ENCODE measurements around the gene DNAH14. TPM values are rescaled to one million over a fixed set of nuclear protein-coding genes. Genes with fewer than 3 reads are reported as not detected.
"Not testable (repeated sequence)": the region's sequence is repeated elsewhere in the genome, so short reads cannot be mapped to it uniquely, and the experiment has no call there.

DNAH14 gene
- total and polyA plus RNA-seq, 2 donors (not counting 1 experiment from before 2014, with no cell fraction given), result not detected

DNA sequence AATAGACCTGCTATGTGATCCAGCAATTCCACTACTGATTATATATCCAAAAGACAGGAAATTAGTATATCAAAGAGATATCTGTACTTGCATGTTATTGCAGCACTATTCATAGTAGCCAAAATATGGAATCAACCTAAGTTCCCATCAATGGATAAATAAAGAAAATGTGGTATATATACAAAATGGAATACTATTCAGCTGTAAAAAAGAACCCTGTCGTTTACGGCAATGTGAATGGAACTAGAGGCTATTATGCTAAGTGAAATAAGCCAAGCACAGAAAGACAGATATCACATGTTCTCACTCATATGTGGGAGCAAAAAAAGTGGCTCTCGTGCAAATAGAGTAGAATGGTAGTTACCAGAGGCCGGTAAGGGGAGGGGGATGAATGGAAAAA is 9.2 kb downstream of the DNAH14 start:
- whole genome bisulfite sequencing (ENCODE audit: insufficient coverage), result no CpG with 5 or more reads among the region's 4 CpGs
- Histone ChIP-seq H3K4me3 (ENCODE audit: control extremely low read depth in 1 of 5, extremely low read depth in 1 of 5, insufficient read depth in 1 of 5, low read depth in 2 of 5, low read length in 4 of 5) (no peak overlapping the region), H3K79me2 (ENCODE audit: control insufficient read depth, insufficient read depth, low read length) (no peaks in the 10 kb centered on the region), H3K36me3 (replicated peaks in 1 of 2; ENCODE audit: control extremely low read depth in 1 of 2, control insufficient read depth in 1 of 2, extremely low read depth in 1 of 2, insufficient read depth in 2 of 2, low read length in 1 of 2) (no peaks in the 10 kb centered on the region), H3K4me2 (replicated peaks; ENCODE audit: low read depth, low read length, poor library complexity, severe bottlenecking) (no peak overlapping the region), H3K9ac (ENCODE audit: low read length) (no peak overlapping the region), H4K20me1 (ENCODE audit: control insufficient read depth, insufficient read depth, low read length, poor library complexity, severe bottlenecking) (no peaks in the 10 kb centered on the region), H3K9me3 (ENCODE audit: control extremely low read depth in 1 of 3, control insufficient read depth in 2 of 3, insufficient read depth in 1 of 3, low read length in 2 of 3) (peaks cover 0 to 16% (median 7%) of the 10 kb centered on the region in 3 donors), H2AFZ (ENCODE audit: insufficient read depth, low read depth, low read length, poor library complexity, severe bottlenecking) (no peak overlapping the region), H3K4me1 (ENCODE audit: control insufficient read depth in 2 of 2, insufficient read depth in 2 of 2, low read length in 2 of 2) (no peaks in the 10 kb centered on the region), H3K27ac (ENCODE audit: low read length in 2 of 2) (no peak overlapping the region), H3K27me3 (replicated peaks in 1 of 4; ENCODE audit: control extremely low read depth in 1 of 4, control insufficient read depth in 3 of 4, insufficient read depth in 4 of 4, low read length in 3 of 4) (no peaks in the 10 kb centered on the region)
- Mint-ChIP-seq H3K9me3 (ENCODE audit: insufficient read depth) (peaks cover 22% of the 10 kb centered on the region), H3K27me3 (no peaks in the 10 kb centered on the region), H3K27ac (no peak overlapping the region), H3K4me1 (no peaks in the 10 kb centered on the region), H3K4me3 (no peak overlapping the region)
- ChIA-PET POLR2A (no interaction called here), CTCF (no interaction called here)
- ATAC-seq (ENCODE audit: low read depth), result no peak
- intact Hi-C loops (cut with micrococcal nuclease), result no loop called here
- TF ChIP-seq, protein P1, sequence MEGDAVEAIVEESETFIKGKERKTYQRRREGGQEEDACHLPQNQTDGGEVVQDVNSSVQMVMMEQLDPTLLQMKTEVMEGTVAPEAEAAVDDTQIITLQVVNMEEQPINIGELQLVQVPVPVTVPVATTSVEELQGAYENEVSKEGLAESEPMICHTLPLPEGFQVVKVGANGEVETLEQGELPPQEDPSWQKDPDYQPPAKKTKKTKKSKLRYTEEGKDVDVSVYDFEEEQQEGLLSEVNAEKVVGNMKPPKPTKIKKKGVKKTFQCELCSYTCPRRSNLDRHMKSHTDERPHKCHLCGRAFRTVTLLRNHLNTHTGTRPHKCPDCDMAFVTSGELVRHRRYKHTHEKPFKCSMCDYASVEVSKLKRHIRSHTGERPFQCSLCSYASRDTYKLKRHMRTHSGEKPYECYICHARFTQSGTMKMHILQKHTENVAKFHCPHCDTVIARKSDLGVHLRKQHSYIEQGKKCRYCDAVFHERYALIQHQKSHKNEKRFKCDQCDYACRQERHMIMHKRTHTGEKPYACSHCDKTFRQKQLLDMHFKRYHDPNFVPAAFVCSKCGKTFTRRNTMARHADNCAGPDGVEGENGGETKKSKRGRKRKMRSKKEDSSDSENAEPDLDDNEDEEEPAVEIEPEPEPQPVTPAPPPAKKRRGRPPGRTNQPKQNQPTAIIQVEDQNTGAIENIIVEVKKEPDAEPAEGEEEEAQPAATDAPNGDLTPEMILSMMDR (IDR thresholded peaks at IDR 0.05), result no peak
- no peak for TF ChIP-seq EZH2 (IDR thresholded peaks at IDR 0.05; ENCODE audit: borderline replicate concordance, insufficient read depth, low read depth, low read length, poor library complexity, severe bottlenecking)
- no peak for DNase-seq

DNA sequence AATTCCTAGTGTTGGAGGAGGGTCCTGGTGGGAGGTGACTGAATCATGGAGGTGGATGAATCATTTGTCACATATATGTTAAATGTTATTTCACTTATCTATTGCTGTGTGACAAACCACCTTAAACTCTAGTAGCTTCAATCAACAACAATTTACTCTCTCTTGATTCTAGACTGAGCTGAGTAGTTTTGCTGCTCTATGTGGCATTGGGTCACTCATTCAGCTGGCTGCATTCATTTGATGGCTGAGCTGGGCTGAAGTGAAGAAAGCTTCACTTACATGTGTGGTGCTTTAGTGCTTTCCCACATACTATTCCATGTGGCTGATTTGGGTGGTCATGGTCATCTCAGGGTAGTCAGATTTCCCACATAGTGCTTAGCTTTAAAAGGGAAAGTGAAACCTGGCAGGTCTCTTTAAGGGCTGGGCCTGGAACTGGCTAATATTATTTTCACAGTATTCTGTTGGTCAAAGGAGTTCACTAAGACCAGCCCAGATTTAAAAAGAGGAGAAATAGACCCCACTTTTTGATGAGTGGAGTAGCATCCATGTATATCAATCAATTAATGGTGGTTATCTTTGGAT is 10.5 kb downstream of the DNAH14 start:
- Mint-ChIP-seq H3K4me1 (no peaks in the 10 kb centered on the region), H3K4me3 (no peak overlapping the region), H3K9me3 (ENCODE audit: insufficient read depth) (peaks cover 13% of the 10 kb centered on the region), H3K27me3 (no peaks in the 10 kb centered on the region), H3K27ac (no peak overlapping the region)
- H3K79me2 ChIP-seq (ENCODE audit: control insufficient read depth, insufficient read depth, low read length), result no peaks in the 10 kb centered on the region
- TF ChIP-seq EZH2 (IDR thresholded peaks at IDR 0.05; ENCODE audit: borderline replicate concordance, insufficient read depth, low read depth, low read length, poor library complexity, severe bottlenecking), result no peak
- TF ChIP-seq, protein P1 (IDR thresholded peaks at IDR 0.05), result no peak
- POLR2A ChIA-PET, result no interaction called here
- no peaks in the 10 kb centered on the region for H3K36me3 ChIP-seq (replicated peaks in 1 of 2; ENCODE audit: control extremely low read depth in 1 of 2, control insufficient read depth in 1 of 2, extremely low read depth in 1 of 2, insufficient read depth in 2 of 2, low read length in 1 of 2)
- no peak overlapping the region for H2AFZ ChIP-seq (ENCODE audit: insufficient read depth, low read depth, low read length, poor library complexity, severe bottlenecking)
- ATAC-seq (ENCODE audit: low read depth), result no peak
- H3K4me3 ChIP-seq (ENCODE audit: control extremely low read depth in 1 of 5, extremely low read depth in 1 of 5, insufficient read depth in 1 of 5, low read depth in 2 of 5, low read length in 4 of 5), result no peak overlapping the region
- no peak overlapping the region for H3K27ac ChIP-seq (ENCODE audit: low read length in 2 of 2)
- H3K27me3 ChIP-seq (replicated peaks in 1 of 4; ENCODE audit: control extremely low read depth in 1 of 4, control insufficient read depth in 3 of 4, insufficient read depth in 4 of 4, low read length in 3 of 4), result no peaks in the 10 kb centered on the region
- H3K9me3 ChIP-seq (ENCODE audit: control extremely low read depth in 1 of 3, control insufficient read depth in 2 of 3, insufficient read depth in 1 of 3, low read length in 2 of 3), result peaks cover 0 to 4% (median 3%) of the 10 kb centered on the region in 3 donors
- no peak for DNase-seq
- intact Hi-C loops (cut with micrococcal nuclease), result no loop called here
- no peaks in the 10 kb centered on the region for H3K4me1 ChIP-seq (ENCODE audit: control insufficient read depth in 2 of 2, insufficient read depth in 2 of 2, low read length in 2 of 2)
- no peak overlapping the region for H3K9ac ChIP-seq (ENCODE audit: low read length)
- CTCF ChIA-PET, result no interaction called here
- no peak overlapping the region for H3K4me2 ChIP-seq (replicated peaks; ENCODE audit: low read depth, low read length, poor library complexity, severe bottlenecking)
- H4K20me1 ChIP-seq (ENCODE audit: control insufficient read depth, insufficient read depth, low read length, poor library complexity, severe bottlenecking), result no peaks in the 10 kb centered on the region

DNA sequence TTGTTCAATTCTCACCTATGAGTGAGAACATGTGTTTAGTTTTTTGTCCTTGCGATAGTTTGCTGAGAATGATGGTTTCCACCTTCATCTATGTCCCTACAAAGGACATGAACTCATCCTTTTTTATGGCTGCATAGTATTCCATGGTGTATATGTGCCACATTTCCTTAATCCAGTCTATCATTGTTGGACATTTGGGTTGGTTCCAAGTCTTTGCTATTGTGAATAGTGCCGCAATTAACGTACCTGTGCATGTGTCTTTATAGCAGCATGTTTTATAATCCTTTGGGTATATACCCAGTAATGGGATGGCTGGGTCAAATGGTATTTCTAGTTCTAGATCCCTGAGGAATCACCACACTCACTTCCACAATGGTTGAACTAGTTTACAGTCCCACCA is 11.3 kb downstream of the DNAH14 start:
- H2AFZ ChIP-seq (ENCODE audit: insufficient read depth, low read depth, low read length, poor library complexity, severe bottlenecking); H3K9me3 ChIP-seq (ENCODE audit: control extremely low read depth in 1 of 3, control insufficient read depth in 2 of 3, insufficient read depth in 1 of 3, low read length in 2 of 3); H3K4me2 ChIP-seq (replicated peaks; ENCODE audit: low read depth, low read length, poor library complexity, severe bottlenecking); intact Hi-C loops (cut with micrococcal nuclease); H3K27me3 Mint-ChIP-seq; H3K27me3 ChIP-seq (replicated peaks in 1 of 4; ENCODE audit: control extremely low read depth in 1 of 4, control insufficient read depth in 3 of 4, insufficient read depth in 4 of 4, low read length in 3 of 4); H3K27ac ChIP-seq (ENCODE audit: low read length in 2 of 2); H3K4me1 Mint-ChIP-seq; H3K27ac Mint-ChIP-seq; H3K9ac ChIP-seq (ENCODE audit: low read length); CTCF ChIA-PET; H3K79me2 ChIP-seq (ENCODE audit: control insufficient read depth, insufficient read depth, low read length); H3K36me3 ChIP-seq (replicated peaks in 1 of 2; ENCODE audit: control extremely low read depth in 1 of 2, control insufficient read depth in 1 of 2, extremely low read depth in 1 of 2, insufficient read depth in 2 of 2, low read length in 1 of 2); H3K4me3 ChIP-seq (ENCODE audit: control extremely low read depth in 1 of 5, extremely low read depth in 1 of 5, insufficient read depth in 1 of 5, low read depth in 2 of 5, low read length in 4 of 5); H4K20me1 ChIP-seq (ENCODE audit: control insufficient read depth, insufficient read depth, low read length, poor library complexity, severe bottlenecking); DNase-seq; POLR2A ChIA-PET; H3K4me3 Mint-ChIP-seq; H3K4me1 ChIP-seq (ENCODE audit: control insufficient read depth in 2 of 2, insufficient read depth in 2 of 2, low read length in 2 of 2); H3K9me3 Mint-ChIP-seq (ENCODE audit: insufficient read depth); ATAC-seq (ENCODE audit: low read depth): not testable (repeated sequence)
- WGBS (ENCODE audit: insufficient coverage), result no CpG with 5 or more reads among the region's 3 CpGs

Measured in B cell (primary cell).